ENCODE measurements around the gene INMT. TPM values are rescaled to one million over a fixed set of nuclear protein-coding genes. Genes with fewer than 3 reads are reported as not detected.

Gene INMT
- total and polyA plus RNA-seq, 2 experiments from 2014 or later = 0.79 to 1.1 TPM

DNA sequence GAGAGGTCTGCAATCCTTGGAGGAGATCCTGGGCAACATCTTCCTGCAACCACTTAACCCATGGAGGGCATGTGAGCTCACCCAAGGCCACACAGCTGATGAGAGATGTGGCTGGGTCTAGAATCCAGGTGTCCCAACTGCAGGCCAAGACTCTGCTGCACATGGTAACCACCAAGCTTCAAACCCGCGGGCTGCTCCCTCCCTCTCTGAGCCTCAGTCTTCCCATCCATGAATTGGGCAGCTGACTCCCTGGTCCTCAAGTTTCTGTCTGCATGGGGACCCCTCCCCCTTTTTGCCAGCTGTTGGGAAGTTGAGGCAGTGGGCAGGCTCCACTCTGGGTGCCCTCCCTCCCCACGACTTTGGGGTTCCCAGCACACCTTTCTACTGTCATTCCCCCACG is 20.9 kb upstream of the INMT start:
- ATAC-seq (no peak), DNase-seq (ENCODE audit: low spot score) (no peak)
- Histone ChIP-seq H3K79me2 (replicated peaks; ENCODE audit: insufficient read depth) (no peaks in the 10 kb centered on the region), H3K36me3 (ENCODE audit: insufficient read depth) (no peaks in the 10 kb centered on the region), H3K4me1 (ENCODE audit: insufficient read depth) (peaks cover 25% of the 10 kb centered on the region), H4K20me1 (replicated peaks; ENCODE audit: insufficient read depth) (no peaks in the 10 kb centered on the region), H3K27ac (ENCODE audit: low read depth) (no peak overlapping the region), H3K4me3 (no peak overlapping the region), H3K4me2 (no peak overlapping the region), H2AFZ (no peak overlapping the region), H3K27me3 (ENCODE audit: insufficient read depth) (no peaks in the 10 kb centered on the region), H3F3A (replicated peaks; ENCODE audit: low read depth) (peaks cover 3% of the 10 kb centered on the region; the same call in 1 of the 2 replicates), H3K9me2 (ENCODE audit: insufficient read depth) (no peaks in the 10 kb centered on the region)
- Mint-ChIP-seq H3K36me3 (ENCODE audit: low read depth) (peaks cover 4% of the 10 kb centered on the region; the same call in 2 of the 3 replicates), H3K4me1 (peaks cover 41% of the 10 kb centered on the region), H3K27me3 (ENCODE audit: insufficient read depth, low read depth, poor library complexity) (peaks cover 18% of the 10 kb centered on the region), H3K9me3 (peaks cover 4% of the 10 kb centered on the region; the same call in 2 of the 3 replicates), H3K27ac (no peak overlapping the region), H3K4me3 (no peak overlapping the region)
- TF ChIP-seq EZH2phosphoT487 (IDR thresholded peaks at IDR 0.05; ENCODE audit: unreplicated experiment) (no peak), NANOG (IDR thresholded peaks at IDR 0.05; ENCODE audit: borderline replicate concordance) (no peak), JUNB (IDR thresholded peaks at IDR 0.05; ENCODE audit: unreplicated experiment) (no peak), ETS1 (IDR thresholded peaks at IDR 0.05) (no peak), ZNF331 (CRISPR knock-in tag; IDR thresholded peaks at IDR 0.05; ENCODE audit: low read depth) (no peak), EZH2 (IDR thresholded peaks at IDR 0.05; ENCODE audit: low read depth, unreplicated experiment) (no peak), ZNF462 (CRISPR knock-in tag; IDR thresholded peaks at IDR 0.05) (no peak), ZNF114 (CRISPR knock-in tag; IDR thresholded peaks at IDR 0.05) (no peak)

Measured in GM23338 (cell line).